Right atrium auricular region (tissue), 2 donors: ENCODE results near the gene DKK3. TPM values are rescaled to one million over a fixed set of nuclear protein-coding genes. Genes with fewer than 3 reads are reported as not detected.

Experiments
- DNase-seq: peaks from one replicate; pipeline ENCODE4 v3.0.0-alpha.2; 2019; ENCODE audit warnings: low spot score
- H3K27ac ChIP-seq, 2 donors: fragments of 200-600 bp; sonication (generic); 1 replicate in 1 of 2; 2 replicates in 1 of 2; pipeline ENCODE4 v1.5.1; 2016 to 2019
- H3K27me3 ChIP-seq, 2 donors: fragments of 200-600 bp; sonication (generic); one replicate each; pipeline versions ENCODE4 v1.5.1 to v1.6.0; 2017 to 2019
- H3K36me3 ChIP-seq: fragments of 200-600 bp; sonication (generic); one replicate; pipeline ENCODE4 v1.5.1; 2016
- H3K4me1 ChIP-seq, 2 donors: fragments of 200-600 bp; sonication (generic); one replicate each; pipeline versions ENCODE4 v1.5.1 to v1.6.0; 2017 to 2019
- H3K4me3 ChIP-seq, 2 donors: fragments of 200-600 bp; sonication (generic); 1 replicate in 1 of 2; 2 replicates in 1 of 2; pipeline ENCODE4 v1.5.1; 2017 to 2019; ENCODE audit warnings: mild to moderate bottlenecking in 1 of 2, moderate library complexity in 1 of 2
- H3K9me3 ChIP-seq, 2 donors: fragments of 200-600 bp; sonication (generic); one replicate each; pipeline ENCODE4 v1.5.1; 2019
- total RNA-seq, 2 donors: library from RNA; depleted of rRNA; stranded (reverse); fragments of >200 nt; gene quantifications; one replicate each; pipeline ENCODE4 v1.1.0, GENCODE V29; 2016
- TF ChIP-seq, protein P1 (sequence below), 2 donors: fragments of 200-600 bp; sonication (generic); IDR thresholded peaks; one replicate each; pipeline ENCODE4 v1.5.1; 2019; ENCODE audit warnings: antibody characterized with exemption in 2 of 2

The DKK3 gene
- total RNA-seq, 2 donors from 2014 or later = 2,934 to 5,316 TPM

GRCh38 chr11:11946180-11946579, 62.2 kb downstream of the DKK3 start:
- DNase-seq = no peak
- H3K27ac ChIP-seq = peak overlapping the region; percentile 29 to 62
- peaks cover 37% of the 10 kb centered on the region for H3K36me3 ChIP-seq
- no peak overlapping the region for H3K4me3 ChIP-seq
- no peaks in the 10 kb centered on the region for H3K27me3 ChIP-seq
- H3K9me3 ChIP-seq = no peaks in the 10 kb centered on the region
- TF ChIP-seq, protein P1, sequence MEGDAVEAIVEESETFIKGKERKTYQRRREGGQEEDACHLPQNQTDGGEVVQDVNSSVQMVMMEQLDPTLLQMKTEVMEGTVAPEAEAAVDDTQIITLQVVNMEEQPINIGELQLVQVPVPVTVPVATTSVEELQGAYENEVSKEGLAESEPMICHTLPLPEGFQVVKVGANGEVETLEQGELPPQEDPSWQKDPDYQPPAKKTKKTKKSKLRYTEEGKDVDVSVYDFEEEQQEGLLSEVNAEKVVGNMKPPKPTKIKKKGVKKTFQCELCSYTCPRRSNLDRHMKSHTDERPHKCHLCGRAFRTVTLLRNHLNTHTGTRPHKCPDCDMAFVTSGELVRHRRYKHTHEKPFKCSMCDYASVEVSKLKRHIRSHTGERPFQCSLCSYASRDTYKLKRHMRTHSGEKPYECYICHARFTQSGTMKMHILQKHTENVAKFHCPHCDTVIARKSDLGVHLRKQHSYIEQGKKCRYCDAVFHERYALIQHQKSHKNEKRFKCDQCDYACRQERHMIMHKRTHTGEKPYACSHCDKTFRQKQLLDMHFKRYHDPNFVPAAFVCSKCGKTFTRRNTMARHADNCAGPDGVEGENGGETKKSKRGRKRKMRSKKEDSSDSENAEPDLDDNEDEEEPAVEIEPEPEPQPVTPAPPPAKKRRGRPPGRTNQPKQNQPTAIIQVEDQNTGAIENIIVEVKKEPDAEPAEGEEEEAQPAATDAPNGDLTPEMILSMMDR (IDR thresholded peaks at IDR 0.05) = no peak
- H3K4me1 ChIP-seq = peaks cover 0 to 21% of the 10 kb centered on the region in 2 donors

- no peak overlapping the region for H3K27ac ChIP-seq
- no peaks in the 10 kb centered on the region for H3K9me3 ChIP-seq
- TF ChIP-seq, protein P1 (IDR thresholded peaks at IDR 0.05) = no peak
- no peaks in the 10 kb centered on the region for H3K27me3 ChIP-seq
- no peak for DNase-seq
- H3K4me3 ChIP-seq = no peak overlapping the region
- peaks cover 0 to 16% of the 10 kb centered on the region in 2 donors for H3K4me1 ChIP-seq
- H3K36me3 ChIP-seq = peaks cover 39% of the 10 kb centered on the region
Observed at GRCh38 chr11:11944444-11944843, 64.0 kb downstream of the DKK3 start.

- no peak for DNase-seq
- TF ChIP-seq, protein P1 (IDR thresholded peaks at IDR 0.05) = no peak
- Histone ChIP-seq H3K27ac (peak overlapping the region in 1 of 2 donors; percentile 26), H3K4me1 (peaks cover 0 to 6% of the 10 kb centered on the region in 2 donors), H3K36me3 (peaks cover 46% of the 10 kb centered on the region), H3K27me3 (no peaks in the 10 kb centered on the region), H3K9me3 (no peaks in the 10 kb centered on the region), H3K4me3 (no peak overlapping the region)
Observed at GRCh38 chr11:11942668-11943067, 65.8 kb downstream of the DKK3 start.

- H3K27me3 ChIP-seq = no peaks in the 10 kb centered on the region
Observed at GRCh38 chr11:11940551-11940950, 67.9 kb downstream of the DKK3 start.

GRCh38 chr11:11937957-11938356, 70.5 kb downstream of the DKK3 start:
- H3K36me3 ChIP-seq = peaks cover 88% of the 10 kb centered on the region
- H3K27ac ChIP-seq = no peak overlapping the region
- no peaks in the 10 kb centered on the region for H3K4me1 ChIP-seq
- H3K4me3 ChIP-seq = no peak overlapping the region
- no peaks in the 10 kb centered on the region for H3K9me3 ChIP-seq
- H3K27me3 ChIP-seq = no peaks in the 10 kb centered on the region
- DNase-seq = no peak
- TF ChIP-seq, protein P1 (IDR thresholded peaks at IDR 0.05) = no peak

More at GRCh38 chr11:11940551-11940950, 67.9 kb downstream of the DKK3 start:
- peaks cover 63% of the 10 kb centered on the region for H3K36me3 ChIP-seq
- H3K27ac ChIP-seq = no peak overlapping the region
- no peak overlapping the region for H3K4me3 ChIP-seq
- H3K9me3 ChIP-seq = no peaks in the 10 kb centered on the region
- DNase-seq = no peak
- H3K4me1 ChIP-seq = no peaks in the 10 kb centered on the region
- TF ChIP-seq, protein P1 (IDR thresholded peaks at IDR 0.05) = no peak

DNA sequence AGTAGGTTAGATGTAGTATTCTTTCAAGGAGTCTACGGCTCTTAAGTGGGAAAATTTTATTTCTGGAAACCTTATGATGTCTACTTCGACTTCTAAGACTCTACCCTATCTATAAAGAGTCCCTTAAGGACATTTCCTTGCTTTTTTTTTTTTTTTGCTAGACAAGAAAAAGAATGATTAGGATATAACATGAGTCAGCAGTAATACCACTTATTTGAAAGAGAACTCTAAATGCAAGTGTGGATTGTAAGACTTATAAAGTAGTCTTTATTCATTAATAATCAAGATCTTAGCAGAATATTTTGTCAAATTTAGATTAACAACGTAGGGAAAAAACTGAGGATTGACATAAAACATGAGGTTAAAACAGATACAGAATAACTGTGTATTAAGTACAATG, 71.0 kb downstream of the DKK3 start:
- no peaks in the 10 kb centered on the region for H3K9me3 ChIP-seq
- H3K27ac ChIP-seq = no peak overlapping the region
- peaks cover 87% of the 10 kb centered on the region for H3K36me3 ChIP-seq
- no peaks in the 10 kb centered on the region for H3K27me3 ChIP-seq
- TF ChIP-seq, protein P1 (IDR thresholded peaks at IDR 0.05) = no peak
- no peaks in the 10 kb centered on the region for H3K4me1 ChIP-seq
- no peak for DNase-seq
- H3K4me3 ChIP-seq = no peak overlapping the region
